ENCODE results near the gene RASGRP3.

The RASGRP3 gene

GRCh38 chr2:33511141-33511540 lies 34.7 kb downstream of the RASGRP3 start:
- TF ChIP-seq, protein P1, sequence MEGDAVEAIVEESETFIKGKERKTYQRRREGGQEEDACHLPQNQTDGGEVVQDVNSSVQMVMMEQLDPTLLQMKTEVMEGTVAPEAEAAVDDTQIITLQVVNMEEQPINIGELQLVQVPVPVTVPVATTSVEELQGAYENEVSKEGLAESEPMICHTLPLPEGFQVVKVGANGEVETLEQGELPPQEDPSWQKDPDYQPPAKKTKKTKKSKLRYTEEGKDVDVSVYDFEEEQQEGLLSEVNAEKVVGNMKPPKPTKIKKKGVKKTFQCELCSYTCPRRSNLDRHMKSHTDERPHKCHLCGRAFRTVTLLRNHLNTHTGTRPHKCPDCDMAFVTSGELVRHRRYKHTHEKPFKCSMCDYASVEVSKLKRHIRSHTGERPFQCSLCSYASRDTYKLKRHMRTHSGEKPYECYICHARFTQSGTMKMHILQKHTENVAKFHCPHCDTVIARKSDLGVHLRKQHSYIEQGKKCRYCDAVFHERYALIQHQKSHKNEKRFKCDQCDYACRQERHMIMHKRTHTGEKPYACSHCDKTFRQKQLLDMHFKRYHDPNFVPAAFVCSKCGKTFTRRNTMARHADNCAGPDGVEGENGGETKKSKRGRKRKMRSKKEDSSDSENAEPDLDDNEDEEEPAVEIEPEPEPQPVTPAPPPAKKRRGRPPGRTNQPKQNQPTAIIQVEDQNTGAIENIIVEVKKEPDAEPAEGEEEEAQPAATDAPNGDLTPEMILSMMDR (conservative IDR thresholded peaks at IDR 0.05; ENCODE audit: low read depth, low read length): no peak
- no peak overlapping the region for H3K4me3 ChIP-seq (ENCODE audit: low read length)
- no peak for DNase-seq (ENCODE audit: low read depth)

GRCh38 chr2:33512112-33512511 lies 35.7 kb downstream of the RASGRP3 start:
- TF ChIP-seq, protein P1 (conservative IDR thresholded peaks at IDR 0.05; ENCODE audit: low read depth, low read length): no peak
- DNase-seq (ENCODE audit: low read depth): no peak
- no peak overlapping the region for H3K4me3 ChIP-seq (ENCODE audit: low read length)

- no peak for DNase-seq (ENCODE audit: low read depth)
- TF ChIP-seq, protein P1 (conservative IDR thresholded peaks at IDR 0.05; ENCODE audit: low read depth, low read length): no peak
- H3K4me3 ChIP-seq (ENCODE audit: low read length): no peak overlapping the region
Observed at GRCh38 chr2:33513480-33513879, 37.0 kb downstream of the RASGRP3 start.

GRCh38 chr2:33516456-33516995 lies 40.1 kb downstream of the RASGRP3 start:
- H3K4me3 ChIP-seq (ENCODE audit: low read length): no peak overlapping the region
- no peak for DNase-seq (ENCODE audit: low read depth)
- TF ChIP-seq, protein P1 (conservative IDR thresholded peaks at IDR 0.05; ENCODE audit: low read depth, low read length): no peak

DNA sequence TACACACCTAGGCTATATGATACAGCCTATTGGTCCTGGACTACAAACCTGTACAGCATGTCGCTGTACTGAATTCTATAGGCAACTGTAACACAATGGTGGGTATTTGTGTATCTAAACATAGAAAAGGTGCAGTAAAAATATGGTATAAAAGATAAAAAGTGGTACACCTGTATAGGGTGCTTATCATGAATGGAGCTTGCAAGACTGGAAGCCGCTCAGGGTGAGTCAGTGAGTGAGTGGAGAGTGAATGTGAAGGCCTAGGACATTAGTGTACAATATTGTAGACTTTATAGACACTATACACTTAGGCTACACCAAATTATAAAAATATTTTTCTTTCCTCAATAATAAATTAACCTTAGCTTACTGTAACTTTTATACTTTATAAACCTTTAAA lies 41.8 kb downstream of the RASGRP3 start:
- DNase-seq (ENCODE audit: low read depth): no peak
- TF ChIP-seq, protein P1 (conservative IDR thresholded peaks at IDR 0.05; ENCODE audit: low read depth, low read length): no peak
- no peak overlapping the region for H3K4me3 ChIP-seq (ENCODE audit: low read length)

DNA sequence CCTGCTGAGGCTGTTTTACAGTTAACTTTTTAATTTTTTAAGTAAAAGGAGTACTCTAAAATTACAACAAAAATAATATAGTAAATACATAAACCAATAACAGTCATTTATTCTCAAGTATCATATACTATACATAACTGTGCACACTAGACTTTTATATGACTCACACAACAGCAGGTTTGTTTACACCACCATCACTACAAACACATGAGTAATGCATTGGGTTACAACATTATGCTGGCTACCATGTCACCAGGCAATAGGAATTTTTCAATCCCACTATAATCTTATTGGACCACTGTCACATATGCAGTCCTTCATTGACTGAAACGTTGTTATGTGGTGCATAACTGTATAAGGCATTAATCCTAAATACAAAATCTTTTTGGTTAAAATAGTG lies 42.5 kb downstream of the RASGRP3 start:
- TF ChIP-seq, protein P1 (conservative IDR thresholded peaks at IDR 0.05; ENCODE audit: low read depth, low read length): no peak
- no peak for DNase-seq (ENCODE audit: low read depth)
- no peak overlapping the region for H3K4me3 ChIP-seq (ENCODE audit: low read length)

DNA sequence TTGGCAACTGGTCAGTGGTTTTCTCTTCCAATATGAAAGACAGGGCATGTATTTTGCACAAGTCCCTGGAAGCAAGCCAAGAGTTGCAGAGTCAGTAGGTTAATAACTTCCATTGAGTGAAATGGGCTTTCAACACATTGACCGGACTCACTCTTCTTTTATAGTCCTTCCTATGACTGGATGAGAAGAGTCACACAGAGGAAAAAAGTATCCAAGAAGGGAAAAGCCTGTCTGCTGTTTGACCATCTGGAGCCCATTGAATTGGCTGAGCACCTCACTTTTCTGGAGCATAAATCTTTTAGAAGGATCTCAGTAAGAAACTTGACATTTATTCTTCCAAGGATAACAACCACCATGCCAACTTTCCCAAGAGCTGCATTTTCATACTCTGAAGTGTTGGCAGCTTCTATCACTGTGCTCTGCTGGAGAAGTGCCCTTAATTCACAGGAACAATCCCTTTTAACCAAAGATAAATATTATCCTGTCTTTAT lies 45.4 kb downstream of the RASGRP3 start:
- TF ChIP-seq, protein P1 (conservative IDR thresholded peaks at IDR 0.05; ENCODE audit: low read depth, low read length): no peak
- DNase-seq (ENCODE audit: low read depth): no peak
- no peak overlapping the region for H3K4me3 ChIP-seq (ENCODE audit: low read length)
